Inflammatory macrophage treated with lipopolysaccharide for 4 hours (primary cell): ENCODE measurements around the gene SNX21.
"Not testable (repeated sequence)": the region's sequence is repeated elsewhere in the genome, so short reads cannot be mapped to it uniquely, and the experiment has no call there.

ENCODE experiments used
- DNase-seq: peaks from one replicate; pipeline ENCODE4 v3.0.0-alpha.2; 2020

Gene SNX21

GRCh38 chr20:45851501-45851900 is 17.9 kb downstream of the SNX21 start:
- no peak for DNase-seq

- DNase-seq, result no peak
Measured at GRCh38 chr20:45852326-45852725, 18.7 kb downstream of the SNX21 start.

- no peak for DNase-seq
Measured at GRCh38 chr20:45853484-45853883, 19.9 kb downstream of the SNX21 start.

GRCh38 chr20:45857114-45857881 is 23.7 kb downstream of the SNX21 start, which contains the start of the genes ACOT8 and ZSWIM3:
ACOT8 (minus strand) TSS chr20:45857392; CDS start chr20:45857315, 77 bp downstream.
ZSWIM3 (plus strand) TSS chr20:45857614; CDS start chr20:45857826, 212 bp downstream.
- DNase-seq, result peak; percentile 100

- peak; percentile 21 for DNase-seq
Measured at GRCh38 chr20:45857882-45858216, 24.2 kb downstream of the SNX21 start.

GRCh38 chr20:45859916-45860315 is 26.3 kb downstream of the SNX21 start:
- no peak for DNase-seq

- DNase-seq, result no peak
Measured at GRCh38 chr20:45860560-45861220, 27.1 kb downstream of the SNX21 start.

GRCh38 chr20:45861221-45862075 is 27.8 kb downstream of the SNX21 start:
- DNase-seq, result no peak

- no peak for DNase-seq
Measured at GRCh38 chr20:45863543-45864470, 30.2 kb downstream of the SNX21 start.

GRCh38 chr20:45866454-45866853 is 32.9 kb downstream of the SNX21 start:
- DNase-seq, result no peak

GRCh38 chr20:45867136-45867818 is 33.7 kb downstream of the SNX21 start:
- no peak for DNase-seq

- DNase-seq, result no peak
Measured at GRCh38 chr20:45867819-45868176, 34.2 kb downstream of the SNX21 start.

- no peak for DNase-seq
Measured at GRCh38 chr20:45872626-45873025, 39.0 kb downstream of the SNX21 start.

GRCh38 chr20:45873409-45874103 is 40.0 kb downstream of the SNX21 start:
- no peak for DNase-seq

- DNase-seq, result not testable (repeated sequence)
Measured at GRCh38 chr20:45874104-45874481, 40.5 kb downstream of the SNX21 start.

- no peak for DNase-seq
Measured at GRCh38 chr20:45874576-45874975, 41.0 kb downstream of the SNX21 start.

- no peak for DNase-seq
Measured at GRCh38 chr20:45878076-45878761, 44.6 kb downstream of the SNX21 start.

- DNase-seq, result peak; percentile 99
Measured at GRCh38 chr20:45880988-45881788, 47.6 kb downstream of the SNX21 start, which contains the start of gene ZSWIM1. ZSWIM1 (plus strand) TSS chr20:45881227; CDS start chr20:45882593, 1,366 bp downstream.

GRCh38 chr20:45882469-45883099 is 49.0 kb downstream of the SNX21 start:
- no peak for DNase-seq
